HS-5 (cell line): ENCODE results near the gene RASEF.
A peak's percentile ranks its signal among the peaks of the same experiment; 100 is the strongest.

Source experiments
- DNase-seq: peaks from one replicate; pipeline ENCODE4 v3.0.0-alpha.2; 2012; ENCODE audit warnings: low read depth

Gene RASEF

GRCh38 chr9:83056174-83056573 lies 6.8 kb downstream of the RASEF start:
- DNase-seq: no peak

- no peak for DNase-seq
These were observed 14.8 kb downstream of the RASEF start for GRCh38 chr9:83047839-83048775.

DNA sequence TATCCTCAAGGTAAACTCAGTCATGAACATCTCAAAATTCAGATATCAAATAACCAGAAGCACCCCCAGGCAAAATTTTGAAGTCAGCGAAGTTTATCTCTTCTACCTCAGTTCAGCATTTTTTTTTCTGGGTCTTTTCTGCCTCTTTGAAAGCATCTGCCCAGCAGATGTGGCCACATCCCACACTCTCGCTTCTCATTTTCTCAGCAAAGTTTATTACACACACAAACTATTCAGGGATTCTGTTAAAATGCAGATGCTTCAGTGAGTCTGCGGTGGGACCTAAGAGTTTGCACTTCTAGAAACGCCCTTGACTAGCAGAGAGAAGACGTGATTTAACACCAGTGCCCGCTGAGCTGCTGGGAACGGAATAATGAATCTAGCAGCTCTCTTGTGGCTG lies 19.3 kb downstream of the RASEF start:
- DNase-seq: no peak

DNA sequence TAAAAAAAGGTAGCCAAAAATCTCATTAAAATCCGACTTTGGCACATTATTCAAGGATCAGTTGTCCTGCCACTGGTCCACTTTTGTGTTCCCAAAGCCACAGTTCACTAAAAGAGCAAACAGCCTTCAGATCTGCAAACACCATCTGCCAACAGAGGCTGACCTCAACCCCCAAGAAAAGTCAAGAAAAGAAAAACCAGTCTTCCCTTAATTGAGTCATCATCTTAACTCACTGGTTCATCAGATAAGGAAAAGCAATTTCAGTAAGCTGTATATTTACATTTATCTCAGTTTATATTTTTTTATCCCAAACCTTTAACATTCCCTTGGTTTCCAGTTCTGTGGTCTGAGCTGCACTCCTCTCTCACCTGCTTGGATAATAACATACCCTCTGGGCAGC lies 21.2 kb downstream of the RASEF start:
- no peak for DNase-seq

GRCh38 chr9:83039303-83039702 lies 23.6 kb downstream of the RASEF start:
- DNase-seq: no peak

- no peak for DNase-seq
These were observed 26.9 kb downstream of the RASEF start for GRCh38 chr9:83036043-83036442.

DNA sequence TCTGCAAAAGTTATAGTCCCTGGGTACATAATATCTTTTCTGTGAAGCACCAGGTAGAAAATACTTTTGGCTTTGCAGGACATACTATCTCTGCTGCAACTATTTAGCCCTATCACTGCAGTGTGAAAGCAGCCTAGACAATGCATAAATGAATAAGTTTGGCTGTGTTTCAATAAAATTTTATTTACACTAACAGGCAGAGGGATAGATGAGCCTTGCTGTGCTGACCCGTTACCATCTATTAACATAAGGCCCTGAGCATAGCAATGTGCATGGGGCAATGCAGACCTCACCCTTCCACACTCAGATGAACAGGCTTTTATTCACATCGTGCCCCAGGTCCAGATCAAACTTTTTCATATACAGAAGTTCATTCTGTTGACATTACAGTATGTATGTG lies 27.8 kb downstream of the RASEF start:
- DNase-seq: no peak

DNA sequence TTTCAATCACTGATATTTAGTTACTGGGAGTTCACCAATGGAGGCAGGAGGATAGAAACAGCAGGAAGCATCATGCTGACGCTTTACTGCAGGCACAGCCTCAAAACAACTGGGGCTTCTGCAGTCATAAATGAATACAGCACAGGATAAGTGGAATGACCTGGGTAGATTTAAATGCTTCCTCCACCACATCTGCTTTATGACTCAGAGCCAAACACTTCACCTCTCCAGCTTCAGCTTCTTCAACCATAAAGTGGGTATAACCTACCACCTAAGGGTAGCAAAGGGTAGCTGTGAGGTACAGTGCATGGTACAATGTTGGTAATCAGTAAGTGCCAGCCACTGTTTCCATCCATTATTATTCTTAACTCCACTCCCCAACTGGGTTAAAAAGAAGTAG lies 28.4 kb downstream of the RASEF start:
- no peak for DNase-seq

DNA sequence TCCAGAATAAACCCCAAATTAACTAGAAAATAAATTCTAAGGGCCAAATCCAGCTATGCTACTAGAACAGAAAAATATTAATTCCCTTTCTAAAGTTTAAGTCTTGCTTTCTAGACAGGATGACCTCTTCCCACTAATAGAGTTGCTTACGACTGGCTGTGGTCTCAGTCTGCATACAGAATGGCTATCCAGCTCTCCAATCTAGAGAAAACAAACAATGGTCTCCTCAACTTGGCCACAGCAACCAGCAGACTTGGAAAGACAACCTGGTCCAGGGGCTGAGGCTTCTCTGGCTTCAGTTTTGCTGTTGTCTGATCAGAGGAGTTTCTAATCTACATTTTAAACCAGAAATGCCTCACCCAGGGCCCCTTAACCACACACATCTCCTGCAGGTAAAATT lies 28.9 kb downstream of the RASEF start:
- DNase-seq: no peak

DNA sequence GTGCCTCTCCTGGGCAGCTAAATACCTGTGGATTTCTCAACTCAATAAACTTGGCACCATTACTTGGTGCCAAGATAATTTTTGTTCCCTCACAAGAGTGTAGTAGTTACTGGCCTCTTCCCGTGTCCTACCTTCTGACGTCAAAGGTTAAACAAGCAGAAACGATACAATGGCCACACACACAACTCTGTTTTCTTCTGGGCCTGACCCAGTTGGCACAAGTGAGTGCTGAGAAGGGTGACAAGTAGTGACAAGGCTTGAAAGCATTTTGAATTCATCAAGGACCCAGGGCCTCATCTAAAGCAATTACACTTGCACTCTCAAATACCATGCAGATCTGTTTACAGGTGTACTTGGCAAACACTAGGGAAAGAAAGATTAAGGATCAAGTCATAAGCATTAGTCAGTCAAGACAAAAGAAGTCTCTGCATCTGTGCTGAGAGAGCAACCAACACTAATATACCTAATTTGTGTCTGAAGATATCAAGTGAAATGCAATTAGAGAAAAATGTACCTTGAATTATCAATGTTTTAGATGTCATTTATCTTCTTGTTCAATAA lies 30.8 kb downstream of the RASEF start:
- DNase-seq: no peak

DNA sequence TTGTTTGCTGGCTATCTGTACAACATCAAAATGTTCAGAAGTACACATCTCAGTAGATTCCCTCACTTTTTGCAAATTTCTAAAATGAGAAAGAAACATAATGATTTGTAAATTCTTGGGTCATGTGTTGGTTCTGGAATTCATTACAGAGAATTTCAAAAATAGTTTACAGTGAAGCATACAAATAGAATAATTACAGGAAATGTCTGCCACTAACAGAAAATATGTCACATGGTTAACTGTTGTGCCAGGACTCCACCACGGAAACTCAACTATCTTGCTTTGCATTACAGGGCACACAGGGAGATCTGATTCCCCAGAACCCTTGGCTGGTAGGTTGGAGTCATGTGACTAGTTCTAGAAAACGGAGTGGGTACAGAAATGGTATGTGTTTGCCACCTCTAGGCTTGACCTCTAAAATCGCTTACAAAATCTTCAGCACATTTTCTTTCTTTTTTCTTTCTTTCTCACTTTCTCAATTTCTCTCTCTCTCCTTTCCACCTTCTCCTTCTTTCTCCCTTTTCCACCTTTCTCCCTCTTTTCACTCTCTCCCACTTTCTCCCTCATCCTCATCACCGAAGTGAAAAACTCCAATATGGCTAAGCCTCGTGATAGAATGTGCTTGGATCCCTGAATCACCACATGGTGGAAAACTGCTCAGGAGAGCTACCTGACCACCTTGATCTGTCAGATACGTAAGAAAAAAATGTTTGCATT lies 32.4 kb downstream of the RASEF start:
- DNase-seq: no peak

DNA sequence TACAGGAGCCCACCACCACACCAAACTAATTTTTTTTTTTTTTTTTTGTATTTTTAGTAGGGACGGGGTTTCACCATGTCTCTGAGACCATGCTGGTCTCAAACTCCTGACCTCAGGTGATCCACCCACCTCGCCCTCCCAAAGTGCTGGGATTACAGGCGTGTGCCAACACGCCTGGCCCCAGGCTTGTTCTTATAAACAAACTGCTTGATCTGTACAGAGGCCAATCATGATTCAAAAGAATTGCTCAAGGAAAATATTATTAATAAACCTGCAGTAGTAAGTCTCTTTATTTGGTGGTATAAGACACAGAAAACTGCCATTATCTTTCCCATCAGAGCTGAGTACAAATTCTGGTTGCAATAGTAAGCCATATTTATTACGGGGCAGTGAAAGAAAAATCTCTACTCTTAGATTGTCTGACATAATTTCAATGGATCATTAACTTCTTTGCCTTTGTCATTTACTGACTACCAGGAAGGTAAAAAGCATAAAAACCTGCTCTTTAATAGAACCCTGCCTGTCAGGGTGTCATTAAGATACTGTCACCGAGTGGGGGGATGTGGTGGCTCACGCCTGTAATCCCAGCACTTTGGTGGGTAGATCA lies 33.3 kb downstream of the RASEF start:
- DNase-seq: no peak

- DNase-seq: peak; percentile 82
These were observed 35.6 kb downstream of the RASEF start for GRCh38 chr9:83027153-83027891.

- DNase-seq: no peak
These were observed 38.3 kb downstream of the RASEF start for GRCh38 chr9:83024506-83025125.

DNA sequence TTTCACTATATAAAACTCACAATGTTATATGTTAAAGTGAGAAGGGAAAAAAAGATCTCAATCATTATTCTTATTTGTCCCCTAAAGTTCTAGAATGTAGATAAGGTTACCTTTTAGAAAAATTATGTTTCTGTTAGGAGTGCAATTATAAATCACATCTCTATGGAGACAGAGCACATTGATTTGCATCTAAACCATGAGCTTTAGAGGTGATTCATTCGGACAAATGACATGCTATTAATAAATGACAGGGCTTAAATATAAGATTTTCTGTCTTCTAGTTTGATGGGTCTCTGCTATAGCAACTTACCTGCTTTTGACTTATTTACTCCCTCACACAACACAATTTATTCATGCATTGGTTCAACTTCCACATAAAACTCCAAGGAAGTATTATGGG lies 39.8 kb downstream of the RASEF start:
- no peak for DNase-seq

DNA sequence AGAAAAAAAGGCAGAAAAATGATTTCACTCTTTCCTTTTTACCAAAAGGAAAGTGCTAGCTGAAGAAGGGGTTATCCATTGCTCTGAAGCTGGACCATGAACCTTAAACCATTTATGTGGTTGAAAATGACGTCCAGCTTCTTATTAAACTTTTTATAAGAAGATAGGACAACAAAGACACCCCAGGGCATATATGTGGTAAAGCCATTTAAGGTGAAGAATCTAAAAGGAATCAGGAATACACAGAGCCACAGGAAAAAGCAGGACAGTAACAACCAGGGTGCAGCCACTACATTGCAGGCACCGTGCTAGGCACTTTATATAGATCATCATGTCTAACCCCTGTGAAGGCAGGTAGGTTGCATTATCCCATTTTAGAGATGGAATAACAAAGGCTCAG lies 42.1 kb downstream of the RASEF start:
- DNase-seq: no peak

DNA sequence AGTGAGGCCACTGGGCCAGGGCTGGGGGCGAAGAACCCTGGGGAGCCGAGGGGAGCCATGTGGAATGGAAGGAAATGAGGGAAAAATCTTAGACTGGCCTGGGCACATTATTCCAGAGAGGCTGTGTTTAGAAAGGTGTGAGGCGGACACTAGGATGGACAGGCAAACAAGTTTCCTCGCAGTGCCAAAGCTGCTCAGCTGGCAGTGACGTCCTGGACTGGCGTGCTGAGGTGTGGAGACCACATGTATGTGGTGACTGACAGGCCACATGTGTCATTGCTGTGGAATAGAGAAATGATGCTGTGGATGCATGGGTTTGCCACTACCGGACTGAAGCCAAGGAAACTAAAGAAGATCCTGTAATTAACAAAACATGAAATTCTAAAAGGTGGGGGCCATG lies 42.6 kb downstream of the RASEF start:
- DNase-seq: no peak

GRCh38 chr9:83019246-83019645 lies 43.7 kb downstream of the RASEF start:
- DNase-seq: no peak

DNA sequence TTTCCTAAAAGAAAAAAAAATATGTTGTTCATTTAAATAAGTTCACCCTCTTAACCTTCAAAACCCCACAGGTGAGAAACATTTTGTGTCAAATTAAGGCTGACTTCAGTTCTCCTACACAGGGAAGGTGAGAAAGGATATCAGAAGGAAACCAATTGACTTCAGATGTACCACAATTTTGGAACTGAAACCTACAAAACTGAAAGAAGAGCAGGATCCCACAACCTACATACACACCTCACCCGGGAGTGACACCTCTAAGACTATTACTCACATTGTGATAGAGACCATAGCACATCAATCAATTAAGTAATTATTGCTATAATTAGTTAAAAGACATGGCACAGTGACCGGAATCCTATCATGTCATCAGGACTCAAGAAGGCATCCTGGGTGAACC lies 47.0 kb downstream of the RASEF start:
- no peak for DNase-seq

DNA sequence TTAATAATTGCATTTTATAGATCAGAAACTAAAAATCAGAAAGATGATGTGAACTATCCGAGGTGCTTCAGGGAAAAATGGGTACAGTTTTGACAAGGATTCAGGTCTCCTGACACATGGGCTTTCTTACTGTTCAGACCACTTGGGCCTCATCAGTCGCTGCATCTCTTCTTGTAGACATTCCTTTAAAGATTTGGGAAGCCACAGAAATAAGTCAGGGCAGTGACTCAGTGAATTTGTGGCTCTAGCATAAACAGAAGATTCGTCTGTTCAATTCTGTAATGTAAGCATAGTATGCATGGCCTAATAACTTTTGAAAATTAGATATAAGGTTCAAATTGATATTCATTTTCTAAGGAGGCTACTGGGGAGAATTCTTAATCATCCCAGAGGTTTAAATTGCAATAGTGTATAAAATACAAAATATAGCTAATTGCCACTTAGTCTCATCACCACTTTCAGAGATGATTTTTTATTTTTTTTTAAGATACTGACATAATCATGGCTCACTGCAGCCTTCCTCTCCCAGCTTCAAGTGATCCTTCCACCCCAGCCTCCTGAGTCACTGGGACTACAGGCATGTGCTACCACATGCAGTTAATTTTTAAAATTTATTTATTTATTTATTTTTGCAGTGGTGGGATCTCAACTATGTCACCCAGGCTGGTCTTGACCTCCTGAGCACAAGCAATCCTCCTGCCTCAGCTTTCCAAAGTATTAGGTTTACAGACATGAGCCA lies 48.9 kb downstream of the RASEF start:
- DNase-seq: peak; percentile 40
